HG02870 (cell line): ENCODE measurements around the gene NCKAP5.
"Not testable (repeated sequence)": the region's sequence is repeated elsewhere in the genome, so short reads cannot be mapped to it uniquely, and the experiment has no call there.

ENCODE experiments used
- ATAC-seq: cut with Tn5 transposase; IDR thresholded peaks from one replicate; pipeline ENCODE4 v1.9.1; 2021; ENCODE audit warnings: mild to moderate bottlenecking, moderate library complexity; ENCODE audit not compliant: unreplicated experiment

The NCKAP5 gene

GRCh38 chr2:133240491-133241223, 327.6 kb downstream of the NCKAP5 start:
- ATAC-seq = no peak

- ATAC-seq = no peak
Observed at GRCh38 chr2:133235968-133236367, 332.3 kb downstream of the NCKAP5 start.

GRCh38 chr2:133232556-133232955, 335.7 kb downstream of the NCKAP5 start:
- ATAC-seq = no peak

DNA sequence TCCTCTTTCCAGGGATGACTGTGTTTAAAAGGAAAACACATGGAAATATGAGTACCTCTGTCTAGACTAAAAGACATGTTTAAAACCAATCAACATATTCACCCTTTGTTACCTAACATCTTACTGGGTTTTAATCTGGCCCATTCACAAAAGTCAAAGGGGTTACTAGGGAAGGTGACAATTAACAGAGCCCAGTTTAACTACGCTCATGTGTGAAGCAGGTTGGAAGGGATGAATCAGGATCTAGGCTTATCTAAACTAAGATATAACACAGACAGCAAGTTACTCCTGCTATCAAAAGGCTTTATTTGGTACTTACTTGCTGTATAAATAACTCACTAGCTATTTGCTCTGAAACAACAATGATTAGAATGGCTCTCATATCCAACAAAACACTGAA, 337.0 kb downstream of the NCKAP5 start:
- no peak for ATAC-seq

- no peak for ATAC-seq
Observed at GRCh38 chr2:133229974-133230373, 338.3 kb downstream of the NCKAP5 start.

DNA sequence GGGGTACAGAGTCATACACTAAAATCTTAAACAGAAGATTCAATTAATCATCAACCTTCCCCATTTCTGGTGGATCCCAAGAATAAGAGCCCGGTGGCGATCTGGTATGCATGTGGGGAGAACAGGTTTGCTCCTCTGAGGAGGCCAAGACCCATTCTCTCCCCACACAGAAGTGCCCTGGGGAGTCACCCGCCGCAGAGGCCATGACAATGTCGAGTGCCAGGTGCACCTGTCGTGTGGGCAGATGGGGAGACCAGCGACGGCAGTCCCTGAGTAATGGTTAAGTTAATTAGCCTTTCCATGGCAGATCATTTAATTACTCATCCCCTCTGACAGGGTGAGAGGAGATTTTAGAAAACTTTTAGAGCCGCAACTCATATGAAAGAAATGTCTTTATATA, 345.0 kb downstream of the NCKAP5 start:
- ATAC-seq = no peak

- no peak for ATAC-seq
Observed at GRCh38 chr2:133221398-133221797, 346.9 kb downstream of the NCKAP5 start.

DNA sequence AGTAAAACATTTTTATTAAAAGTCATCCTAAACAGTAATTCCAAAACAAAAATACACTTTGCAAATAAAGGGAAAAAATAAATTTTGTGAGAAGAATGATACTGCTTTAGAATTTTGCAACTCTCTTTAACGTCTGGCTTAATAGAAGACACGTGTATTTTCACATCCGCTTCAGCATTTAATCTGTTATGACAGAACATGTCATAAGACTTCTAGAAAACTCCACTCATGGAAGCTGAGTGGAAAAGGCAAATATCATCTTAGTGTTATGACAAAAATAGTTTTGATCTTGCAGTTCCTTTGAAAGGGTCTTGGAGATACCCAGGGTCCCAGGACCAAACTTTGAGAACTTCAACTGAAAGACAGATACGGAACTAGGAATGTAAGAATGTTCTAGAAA, 350.1 kb downstream of the NCKAP5 start:
- ATAC-seq = no peak

GRCh38 chr2:133215477-133215876, 352.8 kb downstream of the NCKAP5 start:
- no peak for ATAC-seq

DNA sequence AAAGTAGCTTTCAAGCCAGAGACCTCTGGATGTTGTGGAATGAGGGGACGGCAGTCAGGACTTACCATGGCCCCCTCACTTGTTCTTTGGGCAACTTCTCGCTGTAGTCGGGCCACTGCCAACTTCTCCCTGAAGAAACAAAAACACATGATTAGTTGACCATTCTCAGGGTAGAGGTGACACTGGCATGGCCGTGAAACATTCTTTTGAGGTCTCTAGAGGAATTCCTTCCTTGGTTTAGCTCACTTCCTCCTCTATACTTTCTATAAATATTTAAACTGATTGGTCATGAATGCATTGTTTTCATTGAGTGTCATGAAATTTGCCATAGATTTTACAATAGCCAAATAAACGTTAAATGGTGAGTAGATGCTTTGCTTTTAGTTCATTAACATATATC, 354.6 kb downstream of the NCKAP5 start:
- ATAC-seq = no peak

DNA sequence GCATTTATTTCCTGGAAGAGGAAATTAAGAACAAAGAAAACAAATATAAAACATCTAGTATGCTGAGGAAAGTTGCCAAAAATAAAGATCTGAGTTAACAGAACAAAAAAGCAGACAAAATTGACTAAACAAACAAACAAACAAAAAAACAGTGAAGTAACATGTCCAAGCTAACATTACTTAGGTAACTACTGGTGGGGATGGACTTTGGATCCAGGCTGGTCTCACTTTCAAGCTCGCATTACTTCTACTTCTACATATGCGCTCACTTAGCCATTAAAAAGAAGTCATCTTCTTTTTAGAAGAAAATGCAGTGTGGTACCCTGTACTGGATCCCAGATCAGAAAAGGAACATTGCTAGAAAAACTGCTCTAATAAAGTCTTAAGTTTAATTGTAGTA, 358.9 kb downstream of the NCKAP5 start:
- ATAC-seq = no peak

DNA sequence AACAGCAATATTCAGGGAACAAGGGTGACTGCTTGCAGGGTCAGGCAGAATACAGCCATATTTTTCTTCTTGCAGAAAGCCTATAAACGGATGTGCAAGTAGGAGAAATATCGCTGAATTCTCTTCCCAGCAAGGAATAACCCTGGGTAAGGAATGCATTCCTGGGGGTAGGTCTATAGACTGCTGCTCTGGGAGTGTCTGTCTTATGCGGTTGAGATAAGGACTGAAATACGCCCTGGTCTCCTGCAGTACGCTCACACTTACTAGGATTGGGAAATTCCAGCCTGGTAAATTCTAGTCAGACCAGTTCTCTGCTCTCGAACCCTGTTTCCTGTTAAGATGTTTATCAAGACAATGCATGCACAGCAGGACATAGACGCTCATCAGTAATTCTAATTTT, 361.6 kb downstream of the NCKAP5 start:
- not testable (repeated sequence) for ATAC-seq

- ATAC-seq = no peak
Observed at GRCh38 chr2:133204421-133204820, 363.8 kb downstream of the NCKAP5 start.

DNA sequence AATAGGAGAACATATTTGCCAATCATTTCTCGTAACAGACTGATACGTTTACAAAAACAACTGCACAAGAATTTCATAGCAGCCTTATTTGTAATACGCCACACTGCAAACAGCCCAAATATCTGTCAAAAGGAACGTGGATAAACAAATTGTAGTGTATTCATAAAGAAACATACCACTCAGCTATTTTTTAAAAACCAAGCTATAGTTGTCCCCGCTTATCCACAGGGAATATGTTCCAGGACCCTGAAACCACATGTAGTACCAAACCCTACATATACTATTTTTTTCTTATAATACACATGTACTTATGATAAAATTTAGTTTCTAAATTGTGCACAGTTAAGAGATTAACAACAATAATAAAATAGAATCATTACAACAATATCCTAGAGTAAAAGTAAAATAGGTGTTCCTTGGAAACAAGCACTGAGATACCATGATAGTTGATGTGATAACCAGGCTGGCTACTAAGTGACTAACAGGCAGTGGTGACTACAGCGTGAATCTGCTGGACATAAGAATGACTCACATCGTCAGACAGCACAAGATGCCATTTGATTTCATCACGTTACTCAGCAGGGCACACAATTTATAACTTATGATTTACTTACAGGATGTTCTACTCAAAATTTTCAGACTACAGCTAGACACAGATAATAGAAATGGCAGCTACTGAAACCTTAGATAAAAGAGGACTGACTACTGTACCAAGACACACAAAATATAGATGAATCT, 367.4 kb downstream of the NCKAP5 start:
- ATAC-seq = no peak

DNA sequence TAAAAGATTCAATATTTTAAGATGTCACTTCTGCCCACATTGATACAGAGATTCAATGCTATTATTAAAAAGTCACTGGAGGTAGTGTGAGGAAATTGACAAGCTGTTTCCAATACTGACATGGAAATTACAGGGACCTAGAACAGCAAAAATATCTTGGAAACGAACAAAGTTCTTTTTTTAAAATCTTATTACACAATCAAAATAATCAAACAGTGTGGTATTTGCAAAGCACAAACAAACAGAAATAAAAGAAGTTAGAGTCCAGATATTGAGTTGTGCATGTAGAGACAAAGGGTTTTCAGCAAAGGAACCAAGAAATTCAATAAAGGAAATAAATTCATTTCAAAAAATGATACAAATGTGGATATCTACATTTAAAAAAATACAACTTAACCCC, 369.6 kb downstream of the NCKAP5 start:
- no peak for ATAC-seq

DNA sequence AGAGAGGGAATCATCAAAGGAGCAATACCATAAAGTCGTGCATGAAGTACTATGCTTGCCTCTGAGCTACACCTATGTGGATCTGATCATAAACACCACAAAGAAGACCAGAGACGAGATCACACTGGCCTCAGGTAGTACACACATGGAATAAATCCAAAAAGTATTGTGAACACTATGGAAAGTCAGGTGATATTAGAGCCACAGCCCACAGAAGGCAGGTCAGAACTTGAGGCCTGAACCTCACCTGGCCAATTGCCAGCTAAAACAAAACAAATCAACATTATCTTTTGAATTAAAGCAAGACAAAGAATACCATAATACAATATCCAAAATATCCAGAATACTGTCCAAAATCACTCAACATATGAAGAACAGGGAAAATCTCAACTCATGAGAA, 371.1 kb downstream of the NCKAP5 start:
- ATAC-seq = no peak

GRCh38 chr2:133194777-133195335, 373.4 kb downstream of the NCKAP5 start:
- ATAC-seq = no peak

DNA sequence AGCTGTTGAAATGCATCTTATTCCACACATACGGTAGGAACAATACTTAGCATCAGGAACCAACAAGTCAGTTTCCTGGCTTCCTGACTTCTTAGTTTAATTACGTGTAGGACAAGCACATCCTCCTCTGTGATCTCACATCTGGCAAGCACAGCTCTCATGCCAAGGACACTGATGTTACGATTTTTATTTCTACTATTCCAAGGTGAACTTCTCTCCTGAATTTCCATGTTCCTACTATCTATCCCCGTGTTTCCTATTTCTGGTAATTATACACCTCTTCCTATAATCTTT, 374.0 kb downstream of the NCKAP5 start:
- ATAC-seq = no peak

DNA sequence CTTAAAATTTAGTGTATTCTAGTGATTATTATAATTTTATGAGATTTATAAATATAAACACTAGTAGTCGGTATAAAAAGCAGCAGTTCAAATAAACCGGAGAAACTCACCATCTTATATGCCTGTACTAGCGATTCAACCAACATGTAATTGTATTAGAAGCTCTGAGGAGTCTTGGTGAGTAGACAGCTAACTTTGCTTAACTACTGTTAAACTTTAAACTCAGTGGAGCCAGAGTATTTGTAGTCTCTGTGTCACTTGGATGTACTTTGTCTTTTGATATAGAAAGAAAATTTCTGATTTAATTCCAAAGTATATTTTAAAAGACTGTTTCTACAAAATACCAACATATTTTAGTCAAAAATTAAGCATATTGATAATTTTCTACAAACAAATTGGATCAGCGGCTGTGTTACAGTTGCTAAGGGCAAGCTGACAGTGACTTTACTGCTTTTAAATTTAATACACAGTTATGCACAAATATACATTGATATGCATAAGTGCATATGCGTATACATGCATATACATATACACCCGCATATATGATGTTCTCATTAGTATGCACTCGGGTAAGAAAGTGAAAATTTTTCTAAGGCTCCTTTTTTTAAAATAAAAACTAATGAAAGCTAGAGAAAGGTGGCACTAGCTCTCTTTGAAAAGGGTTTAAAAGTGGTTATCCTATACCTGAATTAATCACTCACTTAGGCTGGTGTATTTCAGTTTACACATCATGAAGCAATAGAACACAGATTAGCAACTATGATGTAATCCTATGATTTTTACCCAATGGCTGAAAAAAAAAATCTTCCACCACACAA, 374.5 kb downstream of the NCKAP5 start:
- no peak for ATAC-seq

DNA sequence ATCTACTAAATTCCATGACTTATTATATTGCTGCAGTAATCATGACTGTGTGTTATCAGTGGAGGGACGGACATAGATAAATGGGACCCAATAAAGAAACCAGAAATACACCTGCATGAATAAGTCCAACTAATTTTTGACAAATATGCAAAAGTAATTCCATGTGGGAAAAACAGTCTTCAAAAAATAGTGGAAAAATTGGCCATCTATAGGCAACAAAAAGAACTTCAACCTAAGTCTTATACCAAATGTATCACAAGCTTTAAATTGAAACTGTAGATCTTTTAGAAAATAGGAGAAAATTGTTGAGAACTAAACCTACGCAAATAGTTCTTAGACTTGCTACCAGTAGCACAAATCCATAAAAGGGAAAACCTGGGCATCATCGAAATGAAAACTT, 376.2 kb downstream of the NCKAP5 start:
- ATAC-seq = no peak

DNA sequence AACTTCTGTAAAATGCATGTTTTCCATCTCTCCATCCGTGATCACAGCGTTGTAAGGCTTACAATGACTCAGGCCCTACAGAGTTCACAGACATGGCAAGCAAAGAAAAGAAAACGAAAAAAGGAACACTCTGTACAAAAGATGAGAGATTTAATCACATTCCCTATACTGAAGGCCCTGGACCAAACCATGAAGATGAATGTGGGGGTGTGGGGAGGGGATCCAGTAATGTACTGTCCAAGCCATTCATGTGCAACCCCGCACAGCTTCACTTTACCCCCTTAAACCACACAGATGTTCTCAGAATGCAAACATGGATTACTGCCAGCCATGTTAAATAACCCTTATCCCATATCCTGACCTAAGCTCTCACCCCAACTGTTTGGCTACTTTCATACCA, 391.1 kb downstream of the NCKAP5 start:
- ATAC-seq = no peak

DNA sequence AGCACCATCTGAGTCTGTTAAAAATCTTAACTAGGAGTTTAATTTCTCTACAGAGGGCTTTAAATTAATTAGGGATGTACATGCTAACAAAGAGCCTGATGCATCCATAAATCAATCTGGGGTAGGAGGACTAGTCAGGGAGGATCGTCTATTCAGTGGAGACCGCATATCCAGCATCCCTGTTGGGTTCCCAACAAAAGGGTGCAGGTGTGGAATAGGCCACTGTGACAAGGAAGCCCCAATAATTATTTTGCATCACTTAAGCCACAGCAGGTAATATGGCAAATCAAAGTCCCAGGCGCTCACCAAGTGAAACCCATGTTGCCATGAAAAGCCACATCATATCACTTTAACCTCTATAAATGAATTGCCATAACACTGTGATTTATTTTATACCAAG, 392.3 kb downstream of the NCKAP5 start:
- ATAC-seq = no peak
